AG08395 (cell line): Measurements from ENCODE around the gene NEAT1.
"Not testable (repeated sequence)": the region's sequence is repeated elsewhere in the genome, so short reads cannot be mapped to it uniquely, and the experiment has no call there.

Experiments used
- DNase-seq: peaks from one replicate; pipeline ENCODE4 v3.0.0; 2012; ENCODE audit warnings: mixed read lengths, low spot score

The NEAT1 gene

GRCh38 chr11:65404638-65405339 is 17.8 kb upstream of the NEAT1 start:
- no peak for DNase-seq

- no peak for DNase-seq
Measured at GRCh38 chr11:65410936-65411680, 11.5 kb upstream of the NEAT1 start.

GRCh38 chr11:65411681-65412070 is 10.9 kb upstream of the NEAT1 start:
- DNase-seq = no peak

- DNase-seq = no peak
Measured at GRCh38 chr11:65412271-65413076, 10.1 kb upstream of the NEAT1 start.

- not testable (repeated sequence) for DNase-seq
Measured at GRCh38 chr11:65413077-65413664, 9.4 kb upstream of the NEAT1 start.

GRCh38 chr11:65414776-65415498 is 7.7 kb upstream of the NEAT1 start:
- no peak for DNase-seq

- DNase-seq = no peak
Measured at GRCh38 chr11:65415499-65416340, 6.9 kb upstream of the NEAT1 start.

- peak; percentile 89 for DNase-seq
Measured at GRCh38 chr11:65416341-65416824, 6.2 kb upstream of the NEAT1 start.

- DNase-seq = no peak
Measured at GRCh38 chr11:65416841-65417701, 5.5 kb upstream of the NEAT1 start.

- peak; percentile 58 for DNase-seq
Measured at GRCh38 chr11:65417702-65418430, 4.7 kb upstream of the NEAT1 start.

GRCh38 chr11:65418431-65418680 is 4.2 kb upstream of the NEAT1 start:
- no peak for DNase-seq

GRCh38 chr11:65418681-65419459 is 3.7 kb upstream of the NEAT1 start:
- DNase-seq = peak; percentile 85

- no peak for DNase-seq
Measured at GRCh38 chr11:65419460-65419771, 3.2 kb upstream of the NEAT1 start.

GRCh38 chr11:65419772-65420481 is 2.7 kb upstream of the NEAT1 start:
- peak; percentile 74 for DNase-seq

GRCh38 chr11:65420506-65420905 is 2.1 kb upstream of the NEAT1 start:
- no peak for DNase-seq

GRCh38 chr11:65420979-65421793 is 1.4 kb upstream of the NEAT1 start:
- peak; percentile 81 for DNase-seq
